ENCODE measurements around the gene MFRP.
A peak's percentile ranks its signal among the peaks of the same experiment; 100 is the strongest.

Gene MFRP

GRCh38 chr11:119316729-119317591, 29.5 kb downstream of the MFRP start, which contains the start of gene MCAM:
TSS of gene MCAM (minus strand) at chr11:119317130. CDS start at chr11:119317101, 29 bp downstream.
- TF ChIP-seq ZNF274 (IDR thresholded peaks at IDR 0.05; ENCODE audit: low read depth, low read length) = no peak
- H3K4me3 ChIP-seq (ENCODE audit: low read length) = peak within 1 kb of the TSS; percentile 3; the same call in 1 of the 2 replicates

GRCh38 chr11:119316016-119316728, 30.3 kb downstream of the MFRP start:
- H3K4me3 ChIP-seq (ENCODE audit: low read length) = peak overlapping the region; percentile 3; the same call in 1 of the 2 replicates
- TF ChIP-seq ZNF274 (IDR thresholded peaks at IDR 0.05; ENCODE audit: low read depth, low read length) = no peak

GRCh38 chr11:119315131-119316015, 31.1 kb downstream of the MFRP start:
- H3K4me3 ChIP-seq (ENCODE audit: low read length) = peak overlapping the region; percentile 3; the same call in 1 of the 2 replicates
- TF ChIP-seq ZNF274 (IDR thresholded peaks at IDR 0.05; ENCODE audit: low read depth, low read length) = no peak

GRCh38 chr11:119314726-119315125, 31.8 kb downstream of the MFRP start:
- H3K4me3 ChIP-seq (ENCODE audit: low read length) = no peak overlapping the region
- TF ChIP-seq ZNF274 (IDR thresholded peaks at IDR 0.05; ENCODE audit: low read depth, low read length) = no peak

- H3K4me3 ChIP-seq (ENCODE audit: low read length) = no peak overlapping the region
- no peak for TF ChIP-seq ZNF274 (IDR thresholded peaks at IDR 0.05; ENCODE audit: low read depth, low read length)
Measured at GRCh38 chr11:119310682-119311052, 35.8 kb downstream of the MFRP start.

- TF ChIP-seq ZNF274 (IDR thresholded peaks at IDR 0.05; ENCODE audit: low read depth, low read length) = no peak
- H3K4me3 ChIP-seq (ENCODE audit: low read length) = no peak overlapping the region
Measured at GRCh38 chr11:119309953-119310681, 36.4 kb downstream of the MFRP start.

GRCh38 chr11:119309411-119309810, 37.1 kb downstream of the MFRP start:
- no peak for TF ChIP-seq ZNF274 (IDR thresholded peaks at IDR 0.05; ENCODE audit: low read depth, low read length)

GRCh38 chr11:119307974-119308373, 38.5 kb downstream of the MFRP start:
- no peak overlapping the region for H3K4me3 ChIP-seq (ENCODE audit: low read length)
- no peak for TF ChIP-seq ZNF274 (IDR thresholded peaks at IDR 0.05; ENCODE audit: low read depth, low read length)

More at GRCh38 chr11:119309411-119309810, 37.1 kb downstream of the MFRP start:
- H3K4me3 ChIP-seq (ENCODE audit: low read length) = no peak overlapping the region

- TF ChIP-seq ZNF274 (IDR thresholded peaks at IDR 0.05; ENCODE audit: low read depth, low read length) = no peak
- H3K4me3 ChIP-seq (ENCODE audit: low read length) = no peak overlapping the region
Measured at GRCh38 chr11:119307219-119307618, 39.3 kb downstream of the MFRP start.

GRCh38 chr11:119306373-119306890, 40.1 kb downstream of the MFRP start:
- no peak for TF ChIP-seq ZNF274 (IDR thresholded peaks at IDR 0.05; ENCODE audit: low read depth, low read length)
- no peak overlapping the region for H3K4me3 ChIP-seq (ENCODE audit: low read length)

DNA sequence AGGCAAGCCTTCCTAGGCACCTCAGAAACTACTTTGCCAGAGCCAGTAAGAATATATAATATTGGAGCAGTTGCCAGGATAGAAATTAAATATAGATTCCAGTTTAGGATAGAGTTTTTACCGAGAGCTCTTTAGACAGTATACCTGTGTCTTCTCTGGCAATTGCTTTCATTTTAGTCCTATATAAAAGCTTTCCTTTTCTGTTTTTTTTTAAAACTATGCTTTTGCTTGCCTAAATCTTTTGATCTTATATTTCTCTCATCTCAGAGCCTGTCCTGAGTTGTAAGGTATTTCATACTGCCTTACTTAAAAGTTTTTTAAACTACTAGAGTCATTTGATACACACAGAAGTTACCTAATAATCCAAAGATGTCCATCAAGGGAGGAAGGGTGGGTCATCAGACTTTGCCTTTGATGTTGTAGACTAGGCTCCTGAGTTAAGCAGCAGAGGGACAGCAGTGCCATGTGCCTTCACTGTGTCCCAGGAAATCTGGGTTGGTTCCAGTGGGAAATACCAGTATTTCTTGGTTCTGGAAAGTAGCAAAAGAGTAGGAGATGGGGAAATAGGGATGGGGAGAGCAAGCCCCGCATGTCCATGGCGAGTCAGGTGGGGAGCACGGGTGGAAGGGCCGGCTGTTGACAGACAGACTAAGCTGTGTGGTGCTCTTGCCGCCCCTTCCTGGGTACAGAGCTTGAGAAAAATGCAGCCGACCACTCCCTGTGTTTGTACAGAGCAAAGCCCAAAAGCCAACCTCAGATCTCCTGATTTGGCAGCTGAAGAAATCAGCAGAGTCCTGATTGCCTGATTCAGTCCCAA, 40.7 kb downstream of the MFRP start:
- TF ChIP-seq ZNF274 (IDR thresholded peaks at IDR 0.05; ENCODE audit: low read depth, low read length) = no peak
- H3K4me3 ChIP-seq (ENCODE audit: low read length) = no peak overlapping the region

DNA sequence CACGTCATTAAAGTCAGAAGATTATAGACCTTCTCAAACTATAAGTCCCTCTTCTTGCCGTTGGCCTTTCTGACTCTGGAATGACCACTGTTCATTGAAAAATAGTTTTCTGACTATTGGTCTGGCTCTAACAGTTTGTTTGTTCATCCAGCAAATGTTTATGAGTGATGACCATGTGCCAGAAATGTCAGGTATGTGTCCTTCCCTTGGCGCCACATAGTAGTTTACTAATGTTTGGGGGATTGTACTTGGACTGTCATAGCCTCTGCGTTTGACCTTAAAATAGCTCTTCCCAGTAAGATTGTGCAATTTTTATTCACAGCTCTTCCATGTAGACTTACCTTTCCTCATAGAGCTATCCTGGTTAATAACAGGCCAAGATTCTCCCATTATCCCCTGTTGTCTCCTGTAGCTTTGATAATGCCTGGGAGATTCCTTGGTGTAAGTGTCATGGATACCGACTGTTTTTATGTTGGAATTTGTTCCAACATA, 43.2 kb downstream of the MFRP start:
- TF ChIP-seq ZNF274 (IDR thresholded peaks at IDR 0.05; ENCODE audit: low read depth, low read length) = no peak
- no peak overlapping the region for H3K4me3 ChIP-seq (ENCODE audit: low read length)
